IPS-15b (cell line): ENCODE measurements around the gene CYP27A1.
"Not testable (repeated sequence)": the region's sequence is repeated elsewhere in the genome, so short reads cannot be mapped to it uniquely, and the experiment has no call there.

ENCODE experiments used
- H3K27me3 ChIP-seq: one replicate; pipeline ENCODE4 v1.6.1; 2013; ENCODE audit warnings: low read length; ENCODE audit not compliant: control insufficient read depth, insufficient read depth
- H3K36me3 ChIP-seq: one replicate; pipeline ENCODE4 v1.6.1; 2013; ENCODE audit warnings: low read length; ENCODE audit not compliant: control insufficient read depth, insufficient read depth
- H3K4me1 ChIP-seq: one replicate; pipeline ENCODE4 v1.6.1; 2013; ENCODE audit warnings: mild to moderate bottlenecking, low read length; ENCODE audit not compliant: control insufficient read depth, insufficient read depth
- H3K4me3 ChIP-seq: one replicate; pipeline ENCODE4 v1.5.1; 2013; ENCODE audit warnings: low read depth, low read length
- H3K9ac ChIP-seq: one replicate; pipeline ENCODE4 v1.6.1; 2013; ENCODE audit warnings: low read depth, mild to moderate bottlenecking, low read length
- H3K9me3 ChIP-seq: one replicate; pipeline ENCODE4 v1.6.1; 2013; ENCODE audit warnings: mild to moderate bottlenecking, low read length; ENCODE audit not compliant: control insufficient read depth, insufficient read depth

CYP27A1 gene

DNA sequence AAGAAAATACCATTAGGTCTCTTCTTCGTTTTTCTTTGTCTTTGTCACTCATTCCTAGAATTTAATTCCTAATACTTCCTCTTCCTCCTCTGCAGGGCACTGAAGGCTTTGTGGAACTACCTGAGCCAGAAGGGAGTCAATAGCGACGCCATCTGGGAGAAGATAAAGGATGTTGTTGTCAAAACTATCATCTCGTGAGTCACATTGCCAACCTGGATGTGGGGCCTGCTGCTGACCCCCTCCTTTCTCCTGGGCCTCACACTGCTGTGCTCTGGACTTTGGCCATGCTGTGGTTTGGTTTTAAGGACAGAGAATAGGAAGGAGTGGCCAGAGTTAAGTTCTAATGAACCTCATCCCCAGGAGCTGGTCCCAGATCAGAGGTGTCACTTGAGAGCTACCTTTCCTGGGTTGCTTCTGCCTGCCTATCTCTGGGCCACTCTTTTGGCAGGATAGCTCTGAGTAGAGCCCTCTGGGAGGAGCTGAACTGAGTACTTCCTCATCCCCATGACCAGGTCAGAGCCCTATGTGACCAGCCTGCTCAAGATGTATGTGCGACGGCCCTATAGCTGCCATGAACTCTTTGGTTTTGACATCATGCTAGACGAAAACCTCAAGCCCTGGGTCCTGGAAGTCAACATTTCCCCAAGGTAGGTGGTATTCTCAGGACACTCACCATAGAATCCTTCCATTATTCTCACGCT, 33.1 kb upstream of the CYP27A1 start:
- H3K4me3 ChIP-seq = no peak overlapping the region
- H3K9me3 ChIP-seq = no peaks in the 10 kb centered on the region
- H3K4me1 ChIP-seq = no peaks in the 10 kb centered on the region
- peaks cover 48% of the 10 kb centered on the region for H3K36me3 ChIP-seq
- H3K9ac ChIP-seq = no peak overlapping the region
- H3K27me3 ChIP-seq = no peaks in the 10 kb centered on the region

DNA sequence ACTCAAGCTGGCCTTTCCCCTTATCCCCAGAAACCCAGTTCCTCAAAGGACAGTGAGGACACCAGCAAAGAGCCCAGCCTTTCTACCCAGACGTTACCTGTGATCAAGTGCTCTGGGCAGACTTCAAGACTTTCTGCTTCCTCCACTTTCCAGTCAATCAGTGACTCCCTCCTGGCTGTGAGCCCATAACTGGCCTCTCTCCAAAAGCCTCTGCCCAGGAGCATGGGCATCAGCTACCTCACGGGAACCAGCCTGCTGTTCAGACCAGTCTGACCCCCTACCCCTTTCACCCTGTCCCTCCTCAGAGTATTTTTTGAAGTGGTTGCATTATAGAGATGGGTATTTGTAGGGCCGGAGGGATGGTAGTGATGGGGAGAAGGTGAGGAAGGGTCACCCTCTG, 27.7 kb upstream of the CYP27A1 start:
- peaks cover 27% of the 10 kb centered on the region for H3K36me3 ChIP-seq
- no peaks in the 10 kb centered on the region for H3K27me3 ChIP-seq
- H3K9me3 ChIP-seq = no peaks in the 10 kb centered on the region
- no peaks in the 10 kb centered on the region for H3K4me1 ChIP-seq
- no peak overlapping the region for H3K4me3 ChIP-seq
- H3K9ac ChIP-seq = no peak overlapping the region

DNA sequence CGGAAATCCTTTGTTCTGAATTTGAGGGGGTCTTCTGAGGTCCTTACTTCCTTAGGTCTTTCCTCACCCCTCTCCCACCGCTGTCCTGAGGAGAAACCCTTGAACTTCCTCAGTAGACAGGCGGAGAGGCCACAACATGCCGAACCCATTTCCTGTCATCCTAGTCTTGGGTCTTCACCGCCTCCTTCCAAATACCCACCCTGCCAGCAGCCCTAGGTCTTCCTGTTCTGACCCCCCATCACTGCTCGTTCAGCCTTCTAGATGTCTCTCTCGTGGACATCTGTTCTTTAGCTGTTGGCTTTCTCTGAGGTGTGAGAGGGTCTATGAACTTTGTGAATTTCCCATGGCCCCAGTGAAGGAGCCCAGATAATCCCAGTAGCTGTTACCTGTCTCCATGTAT, 27.2 kb upstream of the CYP27A1 start:
- peaks cover 23% of the 10 kb centered on the region for H3K36me3 ChIP-seq
- H3K9me3 ChIP-seq = no peaks in the 10 kb centered on the region
- H3K4me3 ChIP-seq = no peak overlapping the region
- H3K9ac ChIP-seq = no peak overlapping the region
- no peaks in the 10 kb centered on the region for H3K27me3 ChIP-seq
- H3K4me1 ChIP-seq = no peaks in the 10 kb centered on the region

DNA sequence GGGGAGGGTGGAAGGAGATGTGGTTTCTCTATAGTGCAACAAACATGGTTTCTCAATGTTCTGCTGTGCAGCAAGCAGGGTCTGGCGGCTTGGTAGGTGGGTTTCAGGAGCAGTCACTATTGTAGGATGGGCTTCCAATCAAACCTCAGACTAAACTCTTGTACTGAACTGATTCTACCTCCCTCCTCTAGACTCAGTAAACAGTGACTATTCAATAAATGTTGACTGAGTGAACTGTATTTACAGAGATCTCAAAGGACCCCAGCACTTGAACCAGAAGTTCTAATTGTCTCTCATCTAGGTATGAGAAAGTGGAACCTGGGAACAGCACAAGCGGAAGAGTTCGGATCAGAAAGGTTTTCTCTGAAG, 26.8 kb upstream of the CYP27A1 start:
- Histone ChIP-seq H3K36me3 (peaks cover 19% of the 10 kb centered on the region), H3K4me1 (no peaks in the 10 kb centered on the region), H3K9ac (no peak overlapping the region)

DNA sequence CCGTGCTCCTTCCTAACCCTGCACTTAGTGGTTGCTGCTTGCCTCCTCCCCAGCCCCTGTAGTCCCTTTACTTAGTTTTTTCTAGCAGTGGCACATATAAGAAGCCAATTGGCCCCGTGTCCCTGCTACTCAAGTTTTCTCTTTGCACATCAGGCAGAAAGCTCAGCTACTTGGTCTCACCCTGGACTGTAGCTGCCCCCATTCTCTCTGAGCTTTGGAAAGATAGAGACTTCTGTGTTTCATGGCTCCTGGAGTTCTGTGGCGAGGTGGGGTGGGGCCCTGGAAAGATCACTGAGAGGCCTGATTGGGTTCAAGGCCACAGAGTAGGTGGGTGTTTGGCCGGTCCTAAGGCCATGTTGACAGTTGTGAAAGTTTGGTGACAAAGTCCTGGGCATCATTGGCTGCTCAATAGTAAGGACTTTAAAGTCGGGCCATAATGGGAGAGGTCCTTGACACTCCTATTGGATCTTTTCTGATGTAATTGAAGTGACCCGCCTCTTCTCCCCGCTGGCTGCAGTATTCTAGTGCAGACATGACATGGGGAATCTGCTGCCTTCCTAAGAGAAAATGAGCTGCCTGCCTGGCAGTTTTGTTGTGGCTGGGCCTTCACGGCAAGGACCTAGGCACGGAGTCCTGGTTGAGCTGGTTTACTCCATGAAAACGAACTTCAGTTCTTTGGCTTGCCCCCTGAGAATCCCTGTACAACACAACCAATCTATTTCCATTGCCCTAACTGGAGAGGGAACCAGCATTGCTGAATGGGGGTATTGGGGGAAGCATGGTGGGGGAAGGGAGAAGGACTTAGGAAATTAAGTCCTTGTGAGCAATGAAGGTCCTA, 26.2 kb upstream of the CYP27A1 start:
- Histone ChIP-seq H3K9me3 (no peaks in the 10 kb centered on the region), H3K36me3 (peaks cover 15% of the 10 kb centered on the region), H3K4me1 (no peaks in the 10 kb centered on the region), H3K4me3 (no peak overlapping the region), H3K27me3 (no peaks in the 10 kb centered on the region), H3K9ac (no peak overlapping the region)

More for the DNA sequence above, 26.8 kb upstream of the CYP27A1 start:
- H3K4me3 ChIP-seq = no peak overlapping the region
- H3K27me3 ChIP-seq = no peaks in the 10 kb centered on the region
- H3K9me3 ChIP-seq = no peaks in the 10 kb centered on the region

DNA sequence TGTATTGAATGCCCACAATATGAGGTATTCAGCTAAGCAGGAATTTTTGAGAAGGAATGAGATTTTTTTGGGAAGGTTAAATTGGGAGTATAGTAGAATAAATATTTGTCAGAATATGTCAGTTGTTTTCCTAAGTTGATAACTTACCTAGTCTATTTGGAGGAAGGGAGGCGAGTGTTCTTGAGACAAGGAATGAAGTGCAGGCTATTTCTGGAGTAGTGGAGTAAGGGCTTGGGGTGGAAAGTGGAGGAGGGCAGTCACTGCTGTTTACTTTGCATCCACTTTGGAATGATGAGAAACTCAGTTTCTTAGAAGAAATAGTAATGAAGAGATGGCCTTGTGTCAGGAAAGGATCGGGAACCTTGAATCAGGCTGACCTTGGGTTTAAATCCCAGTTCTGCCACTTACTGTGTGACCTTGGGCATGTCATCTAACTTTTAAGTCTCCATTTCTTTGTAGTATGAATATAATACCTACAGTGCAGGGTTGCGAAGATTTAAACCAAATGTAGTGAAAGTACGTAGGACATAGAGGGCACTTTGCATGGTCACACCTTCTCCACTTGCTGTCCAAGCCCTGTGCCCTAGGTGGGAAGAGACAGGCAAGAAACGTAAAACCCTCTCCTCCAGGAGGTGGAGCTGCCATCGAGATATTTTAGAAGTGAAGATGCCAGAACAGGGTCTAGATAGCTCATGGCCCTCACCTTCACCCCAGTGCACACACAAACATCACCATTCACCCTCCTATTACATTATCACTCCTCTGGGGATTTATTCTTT, 25.2 kb upstream of the CYP27A1 start:
- H3K4me1 ChIP-seq = no peaks in the 10 kb centered on the region
- H3K27me3 ChIP-seq = no peaks in the 10 kb centered on the region
- H3K9ac ChIP-seq = no peak overlapping the region
- H3K9me3 ChIP-seq = no peaks in the 10 kb centered on the region
- H3K4me3 ChIP-seq = no peak overlapping the region
- H3K36me3 ChIP-seq = peaks cover 14% of the 10 kb centered on the region

DNA sequence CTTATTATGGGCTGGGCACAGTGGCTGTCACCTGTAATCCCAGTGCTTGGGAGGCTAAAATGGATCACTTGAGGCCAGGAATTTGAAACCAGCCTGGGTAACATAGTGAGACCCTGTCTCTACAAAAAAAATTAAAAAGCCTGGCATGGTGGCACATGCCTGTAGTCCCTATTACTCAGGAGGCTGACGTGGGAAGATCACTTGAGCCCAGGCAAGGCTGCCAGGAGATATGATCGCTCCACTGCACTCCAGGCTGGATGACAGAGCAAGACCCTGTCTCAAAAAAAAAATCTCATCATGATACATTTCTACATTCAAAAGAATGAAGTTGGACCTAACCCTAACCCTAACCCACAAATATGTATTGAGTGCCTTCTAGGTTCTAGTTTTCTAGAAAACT, 20.2 kb upstream of the CYP27A1 start:
- H3K4me1 ChIP-seq = no peaks in the 10 kb centered on the region
- no peak overlapping the region for H3K9ac ChIP-seq
- no peaks in the 10 kb centered on the region for H3K9me3 ChIP-seq
- no peaks in the 10 kb centered on the region for H3K27me3 ChIP-seq
- H3K36me3 ChIP-seq = no peaks in the 10 kb centered on the region
- H3K4me3 ChIP-seq = no peak overlapping the region

DNA sequence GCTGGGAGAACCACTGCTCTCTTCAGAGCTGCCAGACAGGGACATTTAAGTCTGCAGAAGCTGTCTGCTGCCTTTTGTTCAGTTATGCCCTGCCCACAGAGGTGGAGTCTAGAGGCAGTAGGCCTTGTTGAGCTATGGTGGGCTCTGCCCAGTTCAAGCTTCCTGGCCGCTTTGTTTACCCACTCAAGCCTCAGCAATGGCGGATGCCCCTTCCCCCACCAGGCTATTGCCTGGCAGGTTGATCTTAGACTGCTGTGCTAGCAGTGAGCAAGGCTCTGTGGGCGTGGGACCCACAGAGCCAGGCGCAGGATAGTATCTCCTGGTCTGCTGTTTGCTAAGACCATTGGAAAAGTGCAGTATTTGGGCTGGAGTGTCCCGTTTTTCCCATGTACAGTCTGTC, 9.2 kb upstream of the CYP27A1 start:
- H3K27me3 ChIP-seq, H3K4me3 ChIP-seq, H3K36me3 ChIP-seq, H3K4me1 ChIP-seq, H3K9ac ChIP-seq, H3K9me3 ChIP-seq: not testable (repeated sequence)

DNA sequence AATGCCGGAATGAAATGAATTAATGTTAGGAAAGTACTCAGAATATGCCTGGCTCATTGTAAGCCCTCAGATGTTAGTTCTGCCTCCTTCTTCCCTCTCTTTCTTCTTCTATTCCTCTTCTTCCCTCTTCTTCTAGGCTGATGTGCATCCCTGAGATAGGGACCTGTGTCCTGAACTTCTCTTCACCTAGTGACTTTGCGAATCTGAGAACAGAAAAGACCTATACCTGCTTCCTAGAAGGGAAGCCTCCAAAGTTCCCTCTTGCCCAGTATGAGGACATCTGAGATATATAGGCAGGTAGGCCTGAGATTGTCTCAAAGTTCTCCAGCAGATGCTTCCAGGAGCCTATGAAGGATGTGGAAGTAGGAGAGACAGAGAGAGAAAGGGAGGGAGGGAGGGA, 8.1 kb upstream of the CYP27A1 start:
- Histone ChIP-seq H3K9ac (no peak overlapping the region), H3K4me3 (no peak overlapping the region), H3K27me3 (no peaks in the 10 kb centered on the region), H3K36me3 (no peaks in the 10 kb centered on the region), H3K9me3 (peaks cover 3% of the 10 kb centered on the region), H3K4me1 (no peaks in the 10 kb centered on the region)

DNA sequence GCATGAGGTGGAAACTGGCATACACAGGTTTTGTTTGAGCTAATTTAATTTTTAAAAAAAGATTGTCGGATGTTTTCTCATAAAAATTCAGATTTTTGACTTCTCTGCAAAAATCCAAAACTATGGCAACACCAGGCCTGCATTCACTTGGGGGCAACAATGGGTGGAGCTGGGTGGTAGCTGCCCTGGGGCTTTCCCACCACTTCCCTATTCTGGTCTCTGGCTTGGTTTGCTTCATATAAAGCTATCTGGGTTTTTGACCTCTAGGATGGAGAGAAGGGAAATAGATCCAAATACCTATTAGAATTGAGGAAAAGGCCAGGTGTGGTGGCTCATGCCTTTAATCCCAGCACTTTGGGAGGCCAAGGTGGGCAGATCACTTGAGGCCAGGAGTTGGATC, 5.5 kb upstream of the CYP27A1 start:
- Histone ChIP-seq H3K36me3 (no peaks in the 10 kb centered on the region), H3K9ac (no peak overlapping the region), H3K4me3 (no peak overlapping the region), H3K9me3 (peaks cover 3% of the 10 kb centered on the region), H3K27me3 (peaks cover 6% of the 10 kb centered on the region), H3K4me1 (peaks cover 3% of the 10 kb centered on the region)

DNA sequence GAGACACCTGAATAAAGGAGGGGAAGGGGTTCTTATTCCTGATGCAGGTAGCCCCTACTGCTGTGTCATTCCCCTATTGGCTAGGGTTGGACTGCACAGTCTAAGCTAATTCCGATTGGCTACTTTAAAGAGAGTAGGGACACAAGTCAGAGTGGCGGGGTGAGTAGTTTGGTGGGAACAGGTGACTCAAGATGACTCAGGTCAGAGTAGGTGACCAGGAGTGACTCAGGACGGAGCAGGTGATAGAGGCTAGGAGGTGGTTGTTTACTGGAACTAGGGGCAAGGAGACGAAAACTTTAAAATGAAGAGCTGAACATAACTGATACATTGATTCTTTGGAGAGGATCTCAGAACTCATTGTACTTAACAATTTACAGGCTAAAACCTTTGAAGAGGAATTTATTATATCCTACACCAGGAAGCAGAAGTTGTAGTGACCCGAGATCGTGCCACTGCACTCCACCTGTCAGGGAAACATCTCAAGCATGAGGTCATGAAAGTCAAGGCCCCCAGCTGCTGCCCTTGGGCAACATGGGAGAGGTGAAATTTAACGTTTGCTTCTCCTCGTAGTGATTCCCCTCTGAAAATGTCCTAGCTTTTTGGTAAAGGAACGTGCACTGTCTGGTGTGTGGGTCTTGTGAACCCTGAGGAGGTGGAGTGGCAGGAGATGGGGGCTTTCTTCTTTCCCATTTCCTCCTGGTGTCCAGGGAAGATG, 4.5 kb upstream of the CYP27A1 start:
- Histone ChIP-seq H3K27me3 (peaks cover 11% of the 10 kb centered on the region), H3K9ac (no peak overlapping the region), H3K4me3 (no peak overlapping the region), H3K4me1 (peaks cover 4% of the 10 kb centered on the region), H3K9me3 (peaks cover 3% of the 10 kb centered on the region), H3K36me3 (no peaks in the 10 kb centered on the region)
